Thyroid gland (tissue), 4 donors: ENCODE results near the gene ETV3.

Experiments
- POLR2A ChIP-seq, 2 donors: fragments of 450-650 bp; IDR thresholded peaks; one replicate each; pipeline ENCODE4 v1.6.1; 2017; ENCODE audit warnings: antibody characterized with exemption in 2 of 2, mild to moderate bottlenecking in 2 of 2, moderate library complexity in 1 of 2
- TF ChIP-seq, protein P1 (sequence below), 6 experiments: fragments of 200-600 bp in 3 of 6; fragments of 450-650 bp in 3 of 6; sonication (generic) in 3 of 6; IDR thresholded peaks; one replicate each; pipeline ENCODE4 v1.5.1; 2016 to 2019; ENCODE audit warnings: antibody characterized with exemption in 6 of 6, mild to moderate bottlenecking in 2 of 6, inconsistent platforms in 1 of 6, moderate library complexity in 1 of 6

DNA sequence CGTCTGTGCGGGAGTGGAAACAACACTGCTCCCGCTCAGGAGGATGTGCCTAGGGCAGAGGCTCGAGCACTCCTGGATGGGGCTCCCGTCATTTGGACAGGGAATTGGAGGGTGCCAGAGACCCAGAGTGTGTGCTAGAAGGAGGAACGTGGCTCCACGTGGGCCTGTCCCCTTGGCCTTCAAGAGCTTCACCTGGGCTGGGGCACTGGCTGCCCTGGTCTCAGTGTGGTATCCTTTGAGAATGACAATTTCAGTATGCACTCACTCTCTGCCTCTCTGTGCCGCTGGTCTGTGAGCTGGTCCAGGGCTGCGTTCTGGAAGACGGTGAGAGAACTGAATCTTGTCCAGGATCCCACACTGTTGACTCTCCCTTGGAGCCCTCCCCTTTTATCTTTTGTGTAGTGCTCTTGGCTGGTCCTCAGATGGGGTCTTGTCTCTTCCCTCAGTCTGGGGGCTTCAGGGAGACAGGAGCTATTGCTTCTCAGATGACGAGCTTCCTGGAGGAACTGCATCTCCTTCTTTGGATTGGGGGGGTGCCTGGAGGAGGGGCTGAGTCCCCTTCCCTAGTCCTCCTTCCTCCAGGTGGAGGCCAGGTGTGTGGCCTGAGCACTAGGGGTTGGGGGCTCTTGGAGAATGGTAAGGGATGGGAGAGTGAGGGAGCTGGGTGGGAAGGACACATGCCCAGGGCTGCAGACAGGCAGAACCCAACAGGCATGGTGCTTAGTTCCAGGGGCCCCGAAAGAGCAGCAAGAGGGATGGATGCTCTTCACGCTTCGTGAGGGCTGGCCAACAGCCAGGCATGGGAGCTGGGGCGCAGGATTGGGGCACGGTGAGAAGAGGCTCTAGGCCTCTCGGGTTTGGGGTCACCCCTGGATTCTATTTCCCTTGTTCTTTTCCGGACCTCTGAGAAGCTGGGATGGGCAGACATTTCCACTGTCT, 23.7 kb downstream of the ETV3 start:
- TF ChIP-seq POLR2A (IDR thresholded peaks at IDR 0.05): no peak
- TF ChIP-seq, protein P1, sequence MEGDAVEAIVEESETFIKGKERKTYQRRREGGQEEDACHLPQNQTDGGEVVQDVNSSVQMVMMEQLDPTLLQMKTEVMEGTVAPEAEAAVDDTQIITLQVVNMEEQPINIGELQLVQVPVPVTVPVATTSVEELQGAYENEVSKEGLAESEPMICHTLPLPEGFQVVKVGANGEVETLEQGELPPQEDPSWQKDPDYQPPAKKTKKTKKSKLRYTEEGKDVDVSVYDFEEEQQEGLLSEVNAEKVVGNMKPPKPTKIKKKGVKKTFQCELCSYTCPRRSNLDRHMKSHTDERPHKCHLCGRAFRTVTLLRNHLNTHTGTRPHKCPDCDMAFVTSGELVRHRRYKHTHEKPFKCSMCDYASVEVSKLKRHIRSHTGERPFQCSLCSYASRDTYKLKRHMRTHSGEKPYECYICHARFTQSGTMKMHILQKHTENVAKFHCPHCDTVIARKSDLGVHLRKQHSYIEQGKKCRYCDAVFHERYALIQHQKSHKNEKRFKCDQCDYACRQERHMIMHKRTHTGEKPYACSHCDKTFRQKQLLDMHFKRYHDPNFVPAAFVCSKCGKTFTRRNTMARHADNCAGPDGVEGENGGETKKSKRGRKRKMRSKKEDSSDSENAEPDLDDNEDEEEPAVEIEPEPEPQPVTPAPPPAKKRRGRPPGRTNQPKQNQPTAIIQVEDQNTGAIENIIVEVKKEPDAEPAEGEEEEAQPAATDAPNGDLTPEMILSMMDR (IDR thresholded peaks at IDR 0.05): no peak
